Measurements from ENCODE around the gene ABCC9.

The ABCC9 gene

GRCh38 chr12:21879312-21879711 is 61.9 kb downstream of the ABCC9 start:
- no peak for TF ChIP-seq MYC (IDR thresholded peaks at IDR 0.05; ENCODE audit: low read depth, low read length)
- no peak for TF ChIP-seq MAX (IDR thresholded peaks at IDR 0.05; ENCODE audit: low read depth, low read length)
- TF ChIP-seq CTCF (IDR thresholded peaks at IDR 0.05; ENCODE audit: low read depth, low read length), result no peak
- no peak for DNase-seq (ENCODE audit: low read depth)
- no peak overlapping the region for H3K4me3 ChIP-seq (ENCODE audit: low read depth, low read length)

GRCh38 chr12:21877293-21877982 is 63.8 kb downstream of the ABCC9 start:
- no peak for TF ChIP-seq MYC (IDR thresholded peaks at IDR 0.05; ENCODE audit: low read depth, low read length)
- no peak for TF ChIP-seq CTCF (IDR thresholded peaks at IDR 0.05; ENCODE audit: low read depth, low read length)
- TF ChIP-seq MAX (IDR thresholded peaks at IDR 0.05; ENCODE audit: low read depth, low read length), result no peak
- no peak for TF ChIP-seq POLR2A (IDR thresholded peaks at IDR 0.05; ENCODE audit: extremely low read depth, insufficient read length)
- no peak overlapping the region for H3K4me3 ChIP-seq (ENCODE audit: low read depth, low read length)

GRCh38 chr12:21865846-21866245 is 75.4 kb downstream of the ABCC9 start:
- no peak for DNase-seq (ENCODE audit: low read depth)
- no peak overlapping the region for H3K4me3 ChIP-seq (ENCODE audit: low read depth, low read length)
- no peak for TF ChIP-seq POLR2A (IDR thresholded peaks at IDR 0.05; ENCODE audit: extremely low read depth, insufficient read length)
- TF ChIP-seq CTCF (IDR thresholded peaks at IDR 0.05; ENCODE audit: low read depth, low read length), result no peak
- no peak for TF ChIP-seq MYC (IDR thresholded peaks at IDR 0.05; ENCODE audit: low read depth, low read length)
- no peak for TF ChIP-seq MAX (IDR thresholded peaks at IDR 0.05; ENCODE audit: low read depth, low read length)

More at GRCh38 chr12:21877293-21877982, 63.8 kb downstream of the ABCC9 start:
- DNase-seq (ENCODE audit: low read depth), result no peak

- TF ChIP-seq MAX (IDR thresholded peaks at IDR 0.05; ENCODE audit: low read depth, low read length), result no peak
- TF ChIP-seq MYC (IDR thresholded peaks at IDR 0.05; ENCODE audit: low read depth, low read length), result no peak
- TF ChIP-seq POLR2A (IDR thresholded peaks at IDR 0.05; ENCODE audit: extremely low read depth, insufficient read length), result no peak
- no peak for TF ChIP-seq CTCF (IDR thresholded peaks at IDR 0.05; ENCODE audit: low read depth, low read length)
- no peak for DNase-seq (ENCODE audit: low read depth)
- no peak overlapping the region for H3K4me3 ChIP-seq (ENCODE audit: low read depth, low read length)
These were observed 80.7 kb downstream of the ABCC9 start for GRCh38 chr12:21860534-21860933.

GRCh38 chr12:21860128-21860527 is 81.1 kb downstream of the ABCC9 start:
- TF ChIP-seq MYC (IDR thresholded peaks at IDR 0.05; ENCODE audit: low read depth, low read length), result no peak
- TF ChIP-seq POLR2A (IDR thresholded peaks at IDR 0.05; ENCODE audit: extremely low read depth, insufficient read length), result no peak
- TF ChIP-seq MAX (IDR thresholded peaks at IDR 0.05; ENCODE audit: low read depth, low read length), result no peak
- TF ChIP-seq CTCF (IDR thresholded peaks at IDR 0.05; ENCODE audit: low read depth, low read length), result no peak
- no peak for DNase-seq (ENCODE audit: low read depth)
- H3K4me3 ChIP-seq (ENCODE audit: low read depth, low read length), result no peak overlapping the region

Data from NB4 (cell line).